ENCODE data around the gene STK32C.

The STK32C gene

GRCh38 chr10:132206806-132207535 lies 100.8 kb downstream of the STK32C start:
- no peak for DNase-seq

GRCh38 chr10:132206377-132206745 lies 101.4 kb downstream of the STK32C start:
- no peak for DNase-seq

- DNase-seq = no peak
These were observed 101.9 kb downstream of the STK32C start for GRCh38 chr10:132205650-132206376.

GRCh38 chr10:132204781-132205473 lies 102.8 kb downstream of the STK32C start:
- no peak for DNase-seq

GRCh38 chr10:132204078-132204780 lies 103.5 kb downstream of the STK32C start:
- no peak for DNase-seq

GRCh38 chr10:132203256-132204077 lies 104.3 kb downstream of the STK32C start:
- DNase-seq = no peak

- no peak for DNase-seq
These were observed 105.4 kb downstream of the STK32C start for GRCh38 chr10:132202070-132202970.

- DNase-seq = no peak
These were observed 106.4 kb downstream of the STK32C start for GRCh38 chr10:132201111-132201969.

GRCh38 chr10:132200344-132201110 lies 107.2 kb downstream of the STK32C start:
- no peak for DNase-seq

- no peak for DNase-seq
These were observed 107.9 kb downstream of the STK32C start for GRCh38 chr10:132199854-132200311.

- no peak for DNase-seq
These were observed 108.4 kb downstream of the STK32C start for GRCh38 chr10:132199268-132199853.

GRCh38 chr10:132198381-132199181 lies 109.2 kb downstream of the STK32C start:
- DNase-seq = no peak

GRCh38 chr10:132198068-132198370 lies 109.7 kb downstream of the STK32C start:
- DNase-seq = no peak

GRCh38 chr10:132197271-132198067 lies 110.3 kb downstream of the STK32C start:
- no peak for DNase-seq

- DNase-seq = no peak
These were observed 111.3 kb downstream of the STK32C start for GRCh38 chr10:132196178-132197113.
